DMS 273 treated with DMSO at 0.1 percent for 48 hours (cell line): ENCODE measurements around the gene TBCD.

Source experiments
- DNase-seq: peaks from one replicate; lab custom pipeline; 2025; lab: John Stamatoyannopoulos, UW

Gene TBCD

GRCh38 chr17:82925336-82925735, 173.5 kb downstream of the TBCD start:
- no peak for DNase-seq

GRCh38 chr17:82926081-82926480, 174.2 kb downstream of the TBCD start:
- no peak for DNase-seq

- DNase-seq, result no peak
Measured at GRCh38 chr17:82926716-82927115, 174.9 kb downstream of the TBCD start.

DNA sequence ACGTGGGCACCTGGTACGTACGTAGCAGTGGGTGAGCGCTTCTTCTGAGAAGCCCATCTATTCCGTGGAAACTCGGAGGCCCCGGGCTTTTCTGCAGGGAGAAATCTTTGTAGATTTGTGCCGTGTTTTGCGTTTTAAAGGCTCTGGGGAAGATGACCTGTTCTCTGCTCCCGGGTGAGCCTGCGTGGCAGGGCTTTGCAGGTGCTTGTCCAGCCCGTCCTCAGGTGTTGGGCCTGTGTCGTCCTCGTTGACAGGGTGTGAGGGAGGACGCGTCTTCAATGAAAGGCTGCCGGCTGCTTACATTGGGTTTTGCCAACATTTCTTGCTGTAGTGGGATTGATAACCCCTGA, 175.4 kb downstream of the TBCD start:
- no peak for DNase-seq

DNA sequence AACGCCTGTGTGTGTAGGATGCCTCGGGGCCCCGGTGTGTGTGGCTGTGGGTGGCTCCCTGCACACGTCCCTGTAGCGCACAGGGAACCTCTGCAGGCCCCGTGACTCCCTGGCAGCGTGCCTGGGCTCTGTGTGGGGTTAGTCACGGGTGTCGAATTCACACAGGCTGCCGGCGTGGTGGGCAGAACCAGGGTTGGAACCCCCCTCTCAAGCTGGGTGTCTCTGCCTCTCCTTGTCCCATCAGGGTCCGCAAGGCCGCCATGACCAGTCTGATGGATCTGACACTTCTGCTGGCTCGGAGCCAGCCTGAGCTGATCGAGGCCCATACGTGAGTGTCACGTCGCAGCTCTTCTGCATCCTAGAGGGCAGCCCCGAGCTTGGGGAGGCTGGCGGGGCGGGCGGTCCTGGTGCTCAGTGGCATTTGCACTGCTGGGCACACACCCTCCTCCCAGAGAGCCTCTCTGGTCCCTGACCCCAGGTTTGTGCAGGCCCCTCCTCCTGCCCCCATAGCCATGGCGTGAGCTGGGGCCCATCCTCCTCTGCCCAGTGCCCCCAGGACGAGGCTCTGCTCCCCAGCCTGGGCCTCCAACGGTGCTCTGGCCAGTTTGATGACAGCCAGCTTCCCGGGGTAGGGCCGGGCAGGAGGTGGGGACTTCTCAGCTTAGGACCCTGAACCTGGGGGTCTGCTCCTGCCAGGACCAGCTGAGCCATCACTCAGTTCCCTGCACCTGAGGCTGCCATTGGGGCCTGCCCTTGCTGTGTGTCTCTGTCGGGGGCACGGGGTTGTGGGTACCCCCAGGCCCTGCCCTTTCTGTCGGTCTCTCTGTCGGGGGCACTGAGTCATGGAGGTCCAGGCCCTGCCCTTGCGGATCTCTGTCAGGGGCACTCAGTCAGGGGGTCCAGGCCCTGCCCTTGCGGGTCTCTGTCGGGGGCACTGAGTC, 176.1 kb downstream of the TBCD start:
- no peak for DNase-seq

DNA sequence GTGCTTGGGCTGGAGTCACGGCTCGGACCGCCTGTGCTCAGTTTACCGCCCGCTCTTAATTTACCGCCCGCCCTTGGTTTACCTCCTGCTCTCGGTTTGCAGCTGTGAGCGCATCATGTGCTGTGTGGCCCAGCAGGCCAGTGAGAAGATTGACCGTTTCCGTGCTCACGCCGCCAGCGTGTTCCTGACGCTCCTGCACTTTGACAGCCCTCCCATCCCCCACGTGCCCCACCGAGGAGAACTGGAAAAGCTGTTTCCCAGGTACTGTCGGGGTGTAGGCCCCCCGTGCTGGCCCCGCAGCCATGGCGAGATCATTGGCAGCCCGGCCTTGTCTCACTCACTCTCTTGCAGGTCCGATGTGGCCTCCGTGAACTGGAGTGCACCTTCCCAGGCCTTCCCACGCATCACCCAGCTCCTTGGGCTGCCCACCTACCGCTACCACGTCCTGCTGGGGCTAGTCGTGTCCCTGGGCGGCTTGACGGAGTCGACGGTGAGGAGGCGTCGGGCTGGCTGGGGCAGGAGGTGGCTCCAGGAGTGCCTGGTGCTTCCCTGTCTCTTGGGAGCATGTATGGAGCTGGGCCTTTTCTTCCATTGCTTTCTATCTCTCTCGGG, 177.3 kb downstream of the TBCD start:
- no peak for DNase-seq

- DNase-seq, result no peak
Measured at GRCh38 chr17:82929676-82930042, 177.8 kb downstream of the TBCD start.

DNA sequence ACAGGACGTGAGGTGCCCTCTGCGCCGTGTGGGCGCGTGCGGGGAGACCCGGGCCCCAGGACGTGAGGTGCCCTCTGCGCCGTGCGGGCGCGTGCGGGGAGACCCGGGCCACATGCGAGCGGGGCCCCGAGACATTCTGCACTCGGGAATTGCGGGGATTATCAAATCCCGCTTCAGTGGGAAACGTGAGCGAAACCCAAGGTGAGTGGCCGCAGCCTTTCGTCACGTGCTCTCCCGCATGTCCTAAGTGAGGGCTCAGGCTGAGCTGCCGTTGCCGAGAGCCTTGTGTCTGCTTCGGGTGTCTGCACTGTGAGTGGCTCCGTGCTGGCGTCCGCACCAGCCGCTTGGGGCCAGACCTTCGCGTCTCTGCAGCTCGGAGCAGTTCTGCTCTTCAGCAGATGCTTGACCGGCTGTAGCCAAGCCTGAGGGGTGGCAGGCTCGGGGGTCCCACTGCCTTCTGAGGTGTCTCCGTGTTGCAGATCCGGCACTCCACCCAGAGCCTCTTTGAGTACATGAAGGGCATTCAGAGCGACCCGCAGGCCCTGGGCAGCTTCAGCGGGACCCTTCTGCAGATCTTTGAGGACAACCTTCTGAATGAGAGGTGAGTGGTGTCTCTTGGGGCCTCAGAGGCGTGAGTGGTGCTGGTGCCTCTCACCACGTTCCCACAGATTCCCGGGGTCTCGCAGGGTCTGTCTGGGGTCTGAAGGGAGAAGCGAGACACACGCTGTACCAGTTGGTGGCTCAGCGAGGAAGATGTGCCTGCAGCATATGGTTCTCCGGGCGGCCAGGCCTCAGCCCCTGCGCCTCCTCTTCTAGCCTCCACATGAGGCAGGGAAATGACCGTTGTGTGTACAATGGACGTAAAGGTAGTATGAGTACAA, 178.4 kb downstream of the TBCD start:
- no peak for DNase-seq

- no peak for DNase-seq
Measured at GRCh38 chr17:82930924-82931698, 179.2 kb downstream of the TBCD start.

DNA sequence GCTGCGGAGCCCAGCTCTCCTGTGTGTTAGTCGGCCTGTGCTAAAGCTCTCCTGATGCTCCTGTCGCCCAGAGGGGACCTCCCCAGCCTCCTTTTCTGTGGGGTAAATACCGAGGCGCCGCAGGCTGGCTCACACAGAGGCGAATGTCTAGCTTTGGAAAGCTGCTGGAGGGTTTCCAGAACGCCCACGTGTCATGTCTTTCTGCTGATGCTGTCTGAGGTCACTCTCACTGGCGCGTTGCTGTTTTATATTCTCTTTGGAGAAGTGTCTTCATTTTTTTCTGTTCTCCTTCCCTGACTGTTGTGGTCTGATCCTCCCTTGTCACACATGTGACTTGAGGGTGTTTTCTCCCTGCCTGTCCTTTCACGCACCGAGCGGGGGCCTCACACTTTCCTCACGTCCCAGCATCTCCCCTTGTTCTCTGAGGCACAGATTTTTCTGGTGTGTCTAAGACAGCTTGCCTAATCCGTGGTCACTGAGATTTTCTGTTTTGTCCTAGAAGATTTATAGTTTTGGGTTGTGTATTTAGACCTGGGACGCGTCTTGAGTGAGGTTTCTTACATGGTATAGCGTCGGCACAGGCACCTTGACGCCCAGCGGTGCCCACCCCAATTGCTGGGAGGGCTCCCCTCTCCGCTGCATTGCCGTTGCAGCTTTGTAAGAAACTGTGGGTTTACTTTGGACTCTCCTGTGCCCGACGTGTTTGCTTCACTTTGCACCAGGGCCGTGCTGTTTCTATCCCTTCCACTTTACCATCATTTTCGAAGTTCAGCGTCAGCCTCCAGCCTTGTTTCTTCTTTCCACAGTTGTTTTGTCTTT, 180.0 kb downstream of the TBCD start:
- no peak for DNase-seq

DNA sequence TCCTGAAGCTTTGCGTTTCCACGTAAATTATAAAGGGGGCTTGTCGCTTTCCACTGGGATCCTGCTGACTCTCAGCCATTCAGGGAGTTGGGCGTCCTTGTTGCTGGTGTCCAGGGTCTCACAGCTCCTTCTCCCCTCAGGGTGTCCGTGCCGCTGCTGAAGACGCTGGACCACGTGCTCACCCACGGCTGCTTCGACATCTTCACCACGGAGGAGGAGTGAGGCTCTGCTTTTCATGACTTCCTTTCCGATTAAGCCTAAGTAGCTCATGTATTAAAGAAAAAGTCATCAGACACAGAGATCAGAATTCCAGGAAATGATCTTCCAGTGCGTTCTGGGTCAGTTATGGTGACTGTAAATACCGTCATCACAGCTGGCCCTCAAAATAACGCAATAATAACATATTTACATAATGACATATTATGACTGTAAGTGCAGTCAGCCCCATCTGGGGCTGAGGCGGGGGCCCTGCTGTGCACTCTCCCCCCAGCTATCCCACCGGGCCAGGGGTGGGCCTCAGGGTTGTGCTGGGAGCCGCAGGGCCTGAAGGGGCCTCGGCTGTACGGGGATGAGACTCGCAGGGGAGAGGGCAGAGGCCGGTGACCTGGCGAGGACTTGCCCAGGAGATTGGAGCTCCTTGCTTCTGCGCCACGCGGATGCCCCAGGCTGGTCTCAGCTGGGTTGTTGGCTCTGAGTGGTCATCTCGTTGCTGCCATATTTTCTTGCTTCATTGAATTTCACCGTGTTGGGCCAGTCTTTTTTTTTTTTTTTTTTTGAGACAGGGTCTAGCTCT, 180.8 kb downstream of the TBCD start:
- no peak for DNase-seq

- no peak for DNase-seq
Measured at GRCh38 chr17:82933911-82934310, 182.0 kb downstream of the TBCD start.

DNA sequence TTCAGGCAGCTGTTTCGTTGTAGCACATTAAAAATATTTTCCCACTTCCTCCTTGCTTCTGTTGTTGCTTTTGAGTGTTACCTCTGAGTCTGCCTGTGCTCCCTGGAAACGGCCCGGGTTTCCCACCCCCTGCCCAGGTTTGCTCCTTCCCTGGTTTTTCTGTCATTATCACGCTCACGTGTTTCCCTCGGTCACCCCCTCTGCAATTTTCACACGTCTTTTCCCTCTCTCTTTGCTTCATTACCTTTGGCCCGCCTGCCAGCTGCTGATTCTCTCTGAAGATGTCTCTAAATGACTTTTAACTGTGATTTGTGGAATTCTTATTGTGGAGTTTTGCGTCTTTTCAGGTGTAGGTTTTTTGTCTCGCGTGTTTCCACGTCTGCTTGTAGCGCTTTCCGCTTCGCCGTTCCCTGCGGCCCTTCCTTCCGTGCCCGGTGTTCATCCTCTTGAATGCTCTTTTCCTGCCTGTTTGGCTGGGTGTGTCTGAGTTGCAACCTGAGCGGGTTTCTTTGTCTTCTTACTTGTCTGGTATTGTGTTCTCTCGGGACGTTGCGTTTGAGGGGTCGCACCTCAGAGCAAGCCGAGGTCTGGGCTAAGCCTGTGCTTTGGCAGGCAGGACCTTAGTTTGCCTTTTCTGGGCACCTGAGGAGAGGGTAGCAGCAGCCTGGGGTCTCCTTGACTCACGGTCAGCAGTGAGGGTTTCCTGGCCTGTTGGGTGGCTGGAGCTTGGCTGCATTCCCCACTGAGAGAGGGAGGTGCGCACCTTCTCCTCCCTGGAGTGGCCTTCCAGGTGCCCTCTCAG, 184.3 kb downstream of the TBCD start:
- no peak for DNase-seq

GRCh38 chr17:82936768-82937171, 184.9 kb downstream of the TBCD start:
- no peak for DNase-seq

DNA sequence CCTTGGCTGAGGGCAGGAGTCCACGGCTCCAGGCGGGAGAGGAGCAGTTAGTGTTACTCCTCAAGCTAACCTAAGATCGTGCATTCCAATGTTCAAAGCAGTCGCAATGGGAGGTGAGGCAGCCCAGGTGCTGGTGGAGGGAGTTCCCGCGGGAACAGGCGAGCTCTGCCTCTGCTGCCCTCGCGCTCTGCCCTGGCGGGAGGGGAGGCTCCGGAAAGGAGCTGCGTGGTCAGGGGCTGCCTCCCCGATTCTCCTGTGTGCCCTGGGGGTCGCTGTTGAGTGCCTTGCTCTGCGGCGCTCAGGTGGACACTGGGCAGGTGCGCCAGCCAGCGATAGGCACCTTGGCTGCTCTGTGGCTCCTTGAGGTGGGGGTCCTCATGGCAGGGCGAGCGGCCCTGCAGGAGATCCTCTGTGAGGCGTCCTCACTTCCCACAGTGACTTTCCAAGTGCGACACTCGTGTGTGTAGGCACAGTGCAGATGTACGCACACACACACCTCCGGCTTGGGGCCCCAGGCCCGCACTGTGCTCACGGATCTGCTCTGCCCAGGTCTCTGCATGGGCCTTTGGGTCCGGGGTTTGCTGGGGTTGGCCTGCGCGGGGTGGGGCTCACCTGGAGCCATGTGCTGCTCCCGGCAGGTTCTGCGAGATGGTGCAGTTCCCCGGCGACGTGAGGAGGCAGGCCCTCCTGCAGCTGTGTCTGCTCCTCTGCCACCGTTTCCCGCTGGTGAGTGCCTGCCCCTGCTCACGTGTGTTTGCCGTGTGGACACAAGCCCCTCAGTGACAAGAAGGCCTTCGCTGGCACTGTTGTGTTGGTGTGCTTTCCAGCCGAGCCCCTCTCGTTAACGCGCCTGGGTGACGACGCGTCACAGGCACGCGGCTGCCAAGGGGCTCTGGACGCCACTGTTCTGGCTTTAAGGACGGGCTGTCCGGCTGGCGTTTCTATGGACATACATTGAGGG, 185.8 kb downstream of the TBCD start:
- DNase-seq, result no peak

- DNase-seq, result no peak
Measured at GRCh38 chr17:82938486-82938872, 186.6 kb downstream of the TBCD start.

DNA sequence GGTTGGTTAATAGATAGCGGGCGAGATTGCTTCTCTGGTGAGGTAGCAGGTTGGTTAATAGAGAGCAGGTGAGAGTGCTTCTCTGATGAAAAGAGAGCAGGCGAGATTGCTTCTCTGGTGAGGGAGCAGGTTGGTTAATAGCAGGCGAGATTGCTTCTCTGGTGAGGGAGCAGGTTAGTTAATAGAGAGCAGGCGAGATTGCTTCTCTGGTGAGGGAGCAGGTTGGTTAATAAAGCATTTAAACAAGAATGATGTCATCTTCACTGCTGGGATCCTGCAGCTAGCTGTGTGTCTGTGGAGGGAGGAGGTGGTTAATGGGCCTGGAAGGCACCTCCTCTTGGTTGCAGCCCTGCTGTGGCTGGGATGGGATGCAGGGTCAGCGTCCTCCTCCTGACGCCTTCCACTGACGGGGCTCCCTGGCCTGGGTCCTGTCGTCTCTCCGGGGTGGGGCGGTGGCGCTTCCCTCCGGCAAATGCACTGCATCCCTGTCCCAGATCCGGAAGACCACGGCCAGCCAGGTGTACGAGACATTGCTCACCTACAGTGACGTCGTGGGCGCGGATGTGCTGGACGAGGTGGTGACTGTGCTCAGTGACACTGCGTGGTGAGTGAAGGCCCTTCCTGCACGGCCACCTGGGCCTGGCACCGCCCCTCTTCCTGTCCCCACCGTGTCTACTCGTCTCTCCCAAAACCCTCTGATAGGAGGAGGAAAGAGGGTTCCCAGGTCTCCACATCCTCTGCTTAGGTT, 187.2 kb downstream of the TBCD start:
- DNase-seq, result no peak
